Esophagus muscularis mucosa (tissue), 4 donors: ENCODE data around the gene CXCL5. TPM values are rescaled to one million over a fixed set of nuclear protein-coding genes. Genes with fewer than 3 reads are reported as not detected.
A peak's percentile ranks its signal among the peaks of the same experiment; 100 is the strongest.

Experiments used
- DNase-seq: peaks from one replicate; pipeline ENCODE4 v3.0.0-alpha.2; 2017; ENCODE audit errors: extremely low spot score
- H3K27ac ChIP-seq, 4 donors: fragments of 200-600 bp; sonication (generic); replicated peaks in 1 of 4; 1 replicate in 3 of 4; 2 replicates in 1 of 4; pipeline ENCODE4 v1.5.1; 2016 to 2019; ENCODE audit warnings: mild to moderate bottlenecking in 1 of 4
- H3K27me3 ChIP-seq, 4 donors: fragments of 200-600 bp; sonication (generic); one replicate each; pipeline versions ENCODE4 v1.5.1 to v1.6.0; 2016 to 2019
- H3K36me3 ChIP-seq, 4 donors: fragments of 200-600 bp; sonication (generic); one replicate each; pipeline ENCODE4 v1.5.1; 2016 to 2019
- H3K4me1 ChIP-seq, 4 donors: fragments of 200-600 bp; sonication (generic); one replicate each; pipeline ENCODE4 v1.5.1; 2016 to 2019
- H3K4me3 ChIP-seq, 4 donors: fragments of 200-600 bp; sonication (generic); 1 replicate in 2 of 4; 2 replicates in 2 of 4; pipeline ENCODE4 v1.5.1; 2016 to 2019; ENCODE audit warnings: mild to moderate bottlenecking in 4 of 4, moderate library complexity in 1 of 4
- H3K9me3 ChIP-seq, 4 donors: fragments of 200-600 bp; sonication (generic); 1 replicate in 3 of 4; 2 replicates in 1 of 4; pipeline ENCODE4 v1.5.1; 2016 to 2019
- CTCF ChIP-seq, 3 experiments: fragments of 200-600 bp in 2 of 3; fragments of 450-650 bp in 1 of 3; sonication (generic) in 2 of 3; IDR thresholded peaks; one replicate each; pipeline ENCODE4 v1.5.1; 2017 to 2019; ENCODE audit warnings: antibody characterized with exemption in 3 of 3, mild to moderate bottlenecking in 2 of 3, moderate library complexity in 1 of 3
- EP300 ChIP-seq: sonication (generic); formaldehyde crosslinking; IDR thresholded peaks from one replicate; pipeline ENCODE4 v1.6.1; 2017; ENCODE audit warnings: antibody characterized with exemption
- POLR2A ChIP-seq: fragments of 450-650 bp; IDR thresholded peaks from one replicate; pipeline ENCODE4 v1.6.1; 2017; ENCODE audit warnings: antibody characterized with exemption, moderate library complexity, mild to moderate bottlenecking, low read depth
- POLR2AphosphoS5 ChIP-seq, 2 donors: sonication (generic); formaldehyde crosslinking; IDR thresholded peaks; one replicate each; pipeline ENCODE4 v1.6.1; 2017; ENCODE audit warnings: antibody characterized with exemption in 2 of 2
- WGBS: methylation state at CpG from one replicate; pipeline ENCODE4 v1.1.5; 2018; 5-methylcytosine and 5-hydroxymethylcytosine counted together
- intact Hi-C: fragments of 100-400 bp; cut with DNase I; formaldehyde crosslinking; loops from one replicate; pipeline ENCODE4 v1.15.1; 2023
- total RNA-seq, 4 donors: library from RNA; depleted of rRNA; stranded (reverse); fragments of >200 nt; gene quantifications; one replicate each; pipeline versions ENCODE4 v1.1.0 to v1.2.1, GENCODE V29; 2016

The CXCL5 gene
- total RNA-seq, 4 donors from 2014 or later, result 0.17 TPM; not detected in 3

- intact Hi-C loops, result loop anchor here (10.0 kb wide), 1 partner anchor 97 kb away; no protein-coding TSS in a partner anchor
- Histone ChIP-seq H3K27me3 (peaks cover 0 to 3% (median under 1%) of the 10 kb centered on the region in 4 donors), H3K4me1 (peaks cover 7 to 22% (median 15%) of the 10 kb centered on the region in 4 donors), H3K36me3 (no peaks in the 10 kb centered on the region), H3K27ac (peak overlapping the region in 3 of 4 donors; percentile 55 to 60 (median 57)), H3K4me3 (peak overlapping the region; percentile 60 to 76 (median 70)), H3K9me3 (no peaks in the 10 kb centered on the region)
- WGBS, result 17% methylated on average over 4 of the region's 17 CpGs
- no peak for DNase-seq
- TF ChIP-seq POLR2A (no peak), EP300 (no peak), CTCF (IDR thresholded peaks at IDR 0.05) (no peak), POLR2AphosphoS5 (IDR thresholded peaks at IDR 0.05) (no peak)
These were observed 39.6 kb upstream of the CXCL5 start for GRCh38 chr4:74038086-74038424.

GRCh38 chr4:74037076-74037955 is 38.8 kb upstream of the CXCL5 start:
- intact Hi-C loops, result loop anchor here (10.0 kb wide), 1 partner anchor 97 kb away; no protein-coding TSS in a partner anchor
- no peaks in the 10 kb centered on the region for H3K36me3 ChIP-seq
- H3K27ac ChIP-seq, result no peak overlapping the region
- no peak for DNase-seq
- TF ChIP-seq EP300 (no peak), CTCF (IDR thresholded peaks at IDR 0.05) (no peak), POLR2A (no peak), POLR2AphosphoS5 (IDR thresholded peaks at IDR 0.05) (no peak)
- peaks cover 0 to 4% (median 1%) of the 10 kb centered on the region in 4 donors for H3K27me3 ChIP-seq
- H3K9me3 ChIP-seq, result no peaks in the 10 kb centered on the region
- H3K4me3 ChIP-seq, result peak overlapping the region; percentile 60 to 76 (median 70)
- H3K4me1 ChIP-seq, result peaks cover 7 to 22% (median 15%) of the 10 kb centered on the region in 4 donors
- 59% methylated on average over 4 of the region's 4 CpGs for WGBS

GRCh38 chr4:74033739-74034138 is 35.3 kb upstream of the CXCL5 start:
- Histone ChIP-seq H3K4me3 (no peak overlapping the region), H3K27me3 (peaks cover 0 to 4% (median 1%) of the 10 kb centered on the region in 4 donors), H3K9me3 (no peaks in the 10 kb centered on the region), H3K36me3 (no peaks in the 10 kb centered on the region), H3K4me1 (peaks cover 4 to 14% (median 7%) of the 10 kb centered on the region in 4 donors), H3K27ac (no peak overlapping the region)
- no peak for DNase-seq
- TF ChIP-seq POLR2A (no peak), POLR2AphosphoS5 (IDR thresholded peaks at IDR 0.05) (no peak)
- intact Hi-C loops, result loop anchor here (10.0 kb wide), 1 partner anchor 101 kb away; no protein-coding TSS in a partner anchor

GRCh38 chr4:74032064-74032463 is 33.6 kb upstream of the CXCL5 start:
- H3K36me3 ChIP-seq, result no peaks in the 10 kb centered on the region
- no peak overlapping the region for H3K4me3 ChIP-seq
- H3K4me1 ChIP-seq, result no peaks in the 10 kb centered on the region
- H3K27me3 ChIP-seq, result peaks cover 0 to 4% (median 0%) of the 10 kb centered on the region in 4 donors
- no peak for TF ChIP-seq CTCF (IDR thresholded peaks at IDR 0.05)
- TF ChIP-seq EP300, result no peak
- no peak for TF ChIP-seq POLR2A
- no peak for TF ChIP-seq POLR2AphosphoS5 (IDR thresholded peaks at IDR 0.05)
- DNase-seq, result no peak
- H3K9me3 ChIP-seq, result no peaks in the 10 kb centered on the region
- H3K27ac ChIP-seq, result no peak overlapping the region
- intact Hi-C loops, result loop anchor here (10.0 kb wide), 1 partner anchor 103 kb away; no protein-coding TSS in a partner anchor

- H3K4me3 ChIP-seq, result no peak overlapping the region
- no peak overlapping the region for H3K27ac ChIP-seq
- no peaks in the 10 kb centered on the region for H3K9me3 ChIP-seq
- no peak for TF ChIP-seq CTCF (IDR thresholded peaks at IDR 0.05)
- TF ChIP-seq EP300, result no peak
- TF ChIP-seq POLR2A, result no peak
- TF ChIP-seq POLR2AphosphoS5 (IDR thresholded peaks at IDR 0.05), result no peak
- intact Hi-C loops, result loop anchor here (10.0 kb wide), 1 partner anchor 103 kb away; no protein-coding TSS in a partner anchor
- no peaks in the 10 kb centered on the region for H3K4me1 ChIP-seq
- H3K36me3 ChIP-seq, result no peaks in the 10 kb centered on the region
- peaks cover 0 to 4% (median 0%) of the 10 kb centered on the region in 4 donors for H3K27me3 ChIP-seq
- no peak for DNase-seq
These were observed 33.1 kb upstream of the CXCL5 start for GRCh38 chr4:74031576-74031975.
